Dedifferentiated amniotic fluid mesenchymal stem cell (primary cell): Measurements from ENCODE around the gene DMRTC2.
"Not testable (repeated sequence)": the region's sequence is repeated elsewhere in the genome, so short reads cannot be mapped to it uniquely, and the experiment has no call there.

Experiments used
- DNase-seq: peaks from one replicate; pipeline ENCODE4 v3.0.0-alpha.2; 2016; ENCODE audit errors: extremely low spot score

The DMRTC2 gene

GRCh38 chr19:41871573-41872383, 26.9 kb downstream of the DMRTC2 start:
- DNase-seq, result no peak

GRCh38 chr19:41872384-41872774, 27.5 kb downstream of the DMRTC2 start:
- DNase-seq, result no peak

GRCh38 chr19:41872775-41873647, 28.2 kb downstream of the DMRTC2 start:
- no peak for DNase-seq

- not testable (repeated sequence) for DNase-seq
Observed at GRCh38 chr19:41875973-41876372, 31.1 kb downstream of the DMRTC2 start.

- no peak for DNase-seq
Observed at GRCh38 chr19:41876847-41877832, 32.3 kb downstream of the DMRTC2 start, which contains the start of gene CD79A. CD79A (plus strand) TSS chr19:41877279; CDS start chr19:41877305, 26 bp downstream.

- no peak for DNase-seq
Observed at GRCh38 chr19:41877916-41878905, 33.4 kb downstream of the DMRTC2 start.

- no peak for DNase-seq
Observed at GRCh38 chr19:41879080-41879479, 34.2 kb downstream of the DMRTC2 start.

GRCh38 chr19:41879670-41880328, 35.0 kb downstream of the DMRTC2 start:
- DNase-seq, result no peak

- DNase-seq, result no peak
Observed at GRCh38 chr19:41880329-41880708, 35.5 kb downstream of the DMRTC2 start.

GRCh38 chr19:41882568-41883462, 38.0 kb downstream of the DMRTC2 start, which contains the start of gene ARHGEF1:
ARHGEF1 (plus strand) TSS chr19:41883184; CDS start chr19:41888083, 4,899 bp downstream.
- DNase-seq, result no peak

GRCh38 chr19:41883463-41883820, 38.6 kb downstream of the DMRTC2 start:
- no peak for DNase-seq

GRCh38 chr19:41883821-41884733, 39.2 kb downstream of the DMRTC2 start:
- peak; percentile 90 for DNase-seq

GRCh38 chr19:41886761-41887710, 42.2 kb downstream of the DMRTC2 start:
- DNase-seq, result no peak

- no peak for DNase-seq
Observed at GRCh38 chr19:41887711-41888382, 43.0 kb downstream of the DMRTC2 start.

- DNase-seq, result no peak
Observed at GRCh38 chr19:41888926-41889325, 44.1 kb downstream of the DMRTC2 start.

GRCh38 chr19:41889896-41890295, 45.1 kb downstream of the DMRTC2 start:
- no peak for DNase-seq
